H9 (cell line): ENCODE measurements around the gene MVP. TPM values are rescaled to one million over a fixed set of nuclear protein-coding genes. Genes with fewer than 3 reads are reported as not detected.

Source experiments
- DNase-seq: peaks from one replicate; pipeline ENCODE4 v3.0.0-alpha.2; 2017
- H2AFZ ChIP-seq: one replicate; pipeline ENCODE4 v1.6.1; 2013; ENCODE audit warnings: mild to moderate bottlenecking, low read length, control low read depth, moderate library complexity
- H2AK5ac ChIP-seq: 2 replicates; pipeline ENCODE4 v1.6.1; 2013; ENCODE audit warnings: low read length, control low read depth, mixed read lengths; ENCODE audit not compliant: insufficient read length
- H2BK120ac ChIP-seq: one replicate; pipeline ENCODE4 v1.6.1; 2013; ENCODE audit warnings: low read depth, mild to moderate bottlenecking, low read length, control low read depth, inconsistent platforms; ENCODE audit not compliant: poor library complexity, severe bottlenecking
- H2BK12ac ChIP-seq: 2 replicates; pipeline ENCODE4 v1.6.1; 2013; ENCODE audit warnings: low read length, control low read depth, mixed read lengths, low read depth; ENCODE audit not compliant: insufficient read length
- H2BK15ac ChIP-seq: 2 replicates; pipeline ENCODE4 v1.6.1; 2013; ENCODE audit warnings: low read depth, low read length, control low read depth
- H2BK20ac ChIP-seq: one replicate; pipeline ENCODE4 v1.6.1; 2013; ENCODE audit warnings: low read depth, mild to moderate bottlenecking, low read length, control low read depth, inconsistent platforms; ENCODE audit not compliant: poor library complexity, severe bottlenecking
- H2BK5ac ChIP-seq: 2 replicates; pipeline ENCODE4 v1.6.1; 2013; ENCODE audit warnings: low read length, control low read depth, mixed read lengths; ENCODE audit not compliant: insufficient read length
- H3K14ac ChIP-seq: 2 replicates; pipeline ENCODE4 v1.6.1; 2013; ENCODE audit warnings: low read length, control low read depth; ENCODE audit not compliant: insufficient read depth
- H3K18ac ChIP-seq: 2 replicates; pipeline ENCODE4 v1.6.1; 2013; ENCODE audit warnings: low read depth, mild to moderate bottlenecking, mixed read lengths, low read length, control low read depth; ENCODE audit not compliant: insufficient read length
- H3K23ac ChIP-seq: 2 replicates; pipeline ENCODE4 v1.6.1; 2013; ENCODE audit warnings: low read length, control low read depth, mixed read lengths, low read depth; ENCODE audit not compliant: insufficient read length
- H3K23me2 ChIP-seq: 2 replicates; pipeline ENCODE4 v1.6.1; 2013; ENCODE audit warnings: low read depth, mild to moderate bottlenecking, mixed read lengths, low read length, control low read depth; ENCODE audit not compliant: insufficient read length, poor library complexity, severe bottlenecking
- H3K27ac ChIP-seq: 2 replicates; pipeline ENCODE4 v1.5.1; 2013; ENCODE audit warnings: low read length, control low read depth, mixed read lengths, low read depth; ENCODE audit not compliant: insufficient read length
- H3K27me3 ChIP-seq: 2 replicates; pipeline ENCODE4 v1.6.1; 2013; ENCODE audit warnings: low read length, control low read depth, inconsistent platforms; ENCODE audit not compliant: insufficient read depth
- H3K4ac ChIP-seq: 2 replicates; pipeline ENCODE4 v1.6.1; 2013; ENCODE audit warnings: low read depth, mild to moderate bottlenecking, control low read depth, inconsistent platforms, low read length, moderate library complexity
- H3K4me1 ChIP-seq: 2 replicates; pipeline ENCODE4 v1.6.1; 2013; ENCODE audit warnings: low read length, control low read depth, inconsistent platforms; ENCODE audit not compliant: insufficient read depth
- H3K4me2 ChIP-seq: 2 replicates; pipeline ENCODE4 v1.6.1; 2013; ENCODE audit warnings: low read length, control low read depth, mixed read lengths; ENCODE audit not compliant: insufficient read length, insufficient read depth
- H3K56ac ChIP-seq: 2 replicates; pipeline ENCODE4 v1.6.1; 2013; ENCODE audit warnings: low read depth, mild to moderate bottlenecking, mixed read lengths, low read length, control low read depth; ENCODE audit not compliant: insufficient read length
- H3K79me1 ChIP-seq: 2 replicates; pipeline ENCODE4 v1.6.1; 2013; ENCODE audit warnings: low read depth, mild to moderate bottlenecking, moderate library complexity, low read length, control low read depth, inconsistent platforms; ENCODE audit not compliant: insufficient read depth, poor library complexity, severe bottlenecking
- H3K79me2 ChIP-seq: 2 replicates; pipeline ENCODE4 v1.6.1; 2013; ENCODE audit warnings: low read length, control low read depth, inconsistent platforms; ENCODE audit not compliant: insufficient read depth
- H3K9ac ChIP-seq: 2 replicates; pipeline ENCODE4 v1.6.1; 2013; ENCODE audit warnings: low read length, control low read depth, mixed read lengths; ENCODE audit not compliant: insufficient read length; ENCODE audit errors: extremely low read depth
- H3K9me3 ChIP-seq: one replicate; pipeline ENCODE4 v1.6.1; 2013; ENCODE audit warnings: low read depth, low read length, inconsistent platforms; ENCODE audit not compliant: control insufficient read depth
- H3T11ph ChIP-seq: one replicate; pipeline ENCODE4 v1.6.1; 2013; ENCODE audit warnings: mild to moderate bottlenecking, low read length, control low read depth, inconsistent platforms
- H4K20me1 ChIP-seq: one replicate; pipeline ENCODE4 v1.6.1; 2013; ENCODE audit not compliant: control insufficient read depth, insufficient read length, insufficient read depth
- H4K5ac ChIP-seq: 2 replicates; pipeline ENCODE4 v1.6.1; 2013; ENCODE audit warnings: low read depth, mild to moderate bottlenecking, mixed read lengths, low read length, control low read depth; ENCODE audit not compliant: insufficient read length
- H4K8ac ChIP-seq: replicated peaks from 2 replicates; pipeline ENCODE4 v1.6.1; 2013; ENCODE audit warnings: low read length, control low read depth, mixed read lengths, low read depth; ENCODE audit not compliant: insufficient read length
- H4K91ac ChIP-seq: 2 replicates; pipeline ENCODE4 v1.6.1; 2013; ENCODE audit warnings: low read depth, mild to moderate bottlenecking, moderate library complexity, mixed read lengths, low read length, control low read depth; ENCODE audit not compliant: insufficient read length
- H3K27ac Mint-ChIP-seq, 3 experiments: 2 replicates in 2 of 3; 3 replicates in 1 of 3; pipeline ENCODE4 v1.8.0; 2020 to 2021; ENCODE audit warnings: mixed read lengths in 3 of 3, mild to moderate bottlenecking in 1 of 3, moderate library complexity in 1 of 3
- H3K27me3 Mint-ChIP-seq: 2 replicates; pipeline ENCODE4 v1.8.0; 2021; ENCODE audit warnings: low read depth, mild to moderate bottlenecking, moderate library complexity, mixed read lengths
- H3K36me3 Mint-ChIP-seq, 3 experiments: 2 replicates in 2 of 3; 3 replicates in 1 of 3; pipeline ENCODE4 v1.8.0; 2020 to 2021; ENCODE audit warnings: low read depth in 3 of 3, mixed read lengths in 3 of 3; ENCODE audit not compliant: insufficient read depth in 1 of 3
- H3K4me1 Mint-ChIP-seq, 2 experiments: 2 replicates each; pipeline ENCODE4 v1.8.0; 2020; ENCODE audit warnings: mixed read lengths in 2 of 2
- H3K4me3 Mint-ChIP-seq, 2 experiments: 2 replicates in 1 of 2; 3 replicates in 1 of 2; pipeline ENCODE4 v1.8.0; 2020 to 2021; ENCODE audit warnings: mild to moderate bottlenecking in 2 of 2, mixed read lengths in 2 of 2, moderate library complexity in 1 of 2
- H3K9me3 Mint-ChIP-seq, 2 experiments: 2 replicates in 1 of 2; 3 replicates in 1 of 2; pipeline ENCODE4 v1.8.0; 2020; ENCODE audit warnings: mild to moderate bottlenecking in 2 of 2, mixed read lengths in 2 of 2, moderate library complexity in 1 of 2
- CTCF ChIP-seq: fragments of 200-600 bp; sonication (generic); conservative IDR thresholded peaks from 3 replicates; pipeline ENCODE4 v1.8.0; 2021; ENCODE audit warnings: antibody characterized with exemption, mild to moderate bottlenecking
- WGBS: extraction: QIAGEN DNeasy Blood & Tissue Kit; methylation state at CpG from one replicate; pipeline ENCODE4 v1.1.7; 2013; ENCODE audit warnings: missing lambda C conversion rate, low lambda C conversion rate, mixed read lengths; ENCODE audit not compliant: insufficient read length; ENCODE audit errors: extremely low coverage; 5-methylcytosine and 5-hydroxymethylcytosine counted together
- total RNA-seq: library from RNA; stranded (reverse); gene quantifications from 2 replicates; pipeline ENCODE4 v1.2.1, GENCODE V29; 2021

MVP gene
- total RNA-seq, 1 experiment from 2014 or later: 3.1 TPM

GRCh38 chr16:29854520-29855100 is 34.3 kb downstream of the MVP start:
- no peak overlapping the region for H4K8ac ChIP-seq
- Mint-ChIP-seq H3K9me3 (no peaks in the 10 kb centered on the region), H3K27ac (peak overlapping the region in 1 of 3 experiments; percentile 49; a peak in 1 of 7 replicates), H3K4me3 (no peak overlapping the region), H3K4me1 (peaks cover 4 to 5% of the 10 kb centered on the region in 2 experiments), H3K27me3 (no peaks in the 10 kb centered on the region), H3K36me3 (peaks cover 8 to 16% (median 16%) of the 10 kb centered on the region in 3 experiments; a peak in 6 of 7 replicates)
- no peak for DNase-seq
- H3K27me3 ChIP-seq: no peaks in the 10 kb centered on the region
- H4K20me1 ChIP-seq: no peaks in the 10 kb centered on the region
- H2AFZ ChIP-seq: no peak overlapping the region
- no peak overlapping the region for H2AK5ac ChIP-seq
- no peak overlapping the region for H3K56ac ChIP-seq
- no peak overlapping the region for H2BK120ac ChIP-seq
- H3K27ac ChIP-seq: no peak overlapping the region
- H3K9ac ChIP-seq: no peak overlapping the region
- H3K23me2 ChIP-seq: no peaks in the 10 kb centered on the region
- H2BK20ac ChIP-seq: no peak overlapping the region
- H3K14ac ChIP-seq: no peak overlapping the region
- H4K91ac ChIP-seq: no peak overlapping the region
- WGBS: no CpG with 5 or more reads among the region's 5 CpGs
- H4K5ac ChIP-seq: no peak overlapping the region
- no peak overlapping the region for H2BK12ac ChIP-seq
- no peaks in the 10 kb centered on the region for H3K4me1 ChIP-seq
- no peaks in the 10 kb centered on the region for H3K9me3 ChIP-seq
- no peak for TF ChIP-seq CTCF
- H3K18ac ChIP-seq: no peak overlapping the region
- no peaks in the 10 kb centered on the region for H3K79me2 ChIP-seq
- H2BK15ac ChIP-seq: no peak overlapping the region
- no peaks in the 10 kb centered on the region for H3K79me1 ChIP-seq
- H2BK5ac ChIP-seq: no peak overlapping the region
- H3K4ac ChIP-seq: no peak overlapping the region
- H3K4me2 ChIP-seq: no peak overlapping the region
- no peak overlapping the region for H3K23ac ChIP-seq
- H3T11ph ChIP-seq: no peak overlapping the region
